WERI-Rb-1 (cell line): ENCODE data around the gene OTX2.
A peak's percentile ranks its signal among the peaks of the same experiment; 100 is the strongest.

Source experiments
- DNase-seq: peaks from one replicate; pipeline ENCODE4 v3.0.0-alpha.2; 2020
- H3K27ac ChIP-seq: fragments of 250-450 bp; sonication (Bioruptor Pico); 2 replicates; pipeline ENCODE4 v1.5.1; 2020; ENCODE audit warnings: mild to moderate bottlenecking, moderate library complexity
- H3K27me3 ChIP-seq: fragments of 250-450 bp; sonication (Bioruptor Pico); 2 replicates; pipeline ENCODE4 v1.5.1; 2021; ENCODE audit warnings: mild to moderate bottlenecking, low read depth, moderate library complexity; ENCODE audit not compliant: insufficient read depth, severe bottlenecking
- H3K36me3 ChIP-seq: fragments of 250-450 bp; sonication (Bioruptor Pico); 2 replicates; pipeline ENCODE4 v1.5.1; 2020; ENCODE audit warnings: mild to moderate bottlenecking, moderate library complexity
- H3K4me3 ChIP-seq: 2 replicates; pipeline ENCODE4 v1.5.1; 2011; ENCODE audit warnings: low read depth, mild to moderate bottlenecking, control low read depth, low read length
- H3K9me3 ChIP-seq: fragments of 250-450 bp; sonication (Bioruptor Pico); 2 replicates; pipeline ENCODE4 v1.5.1; 2021; ENCODE audit warnings: mild to moderate bottlenecking, moderate library complexity; ENCODE audit not compliant: severe bottlenecking
- CTCF ChIP-seq: IDR thresholded peaks from 2 replicates; pipeline ENCODE4 v1.5.1; 2011; ENCODE audit warnings: low read depth, mild to moderate bottlenecking, control low read depth, inconsistent platforms, low read length

OTX2 gene

GRCh38 chr14:56754921-56755320 is 55.4 kb downstream of the OTX2 start:
- DNase-seq = no peak
- no peaks in the 10 kb centered on the region for H3K9me3 ChIP-seq
- H3K27ac ChIP-seq = peak overlapping the region; percentile 93
- no peak overlapping the region for H3K4me3 ChIP-seq
- no peaks in the 10 kb centered on the region for H3K27me3 ChIP-seq
- H3K36me3 ChIP-seq = no peaks in the 10 kb centered on the region
- TF ChIP-seq CTCF = no peak

- H3K36me3 ChIP-seq = no peaks in the 10 kb centered on the region
- H3K9me3 ChIP-seq = no peaks in the 10 kb centered on the region
- no peaks in the 10 kb centered on the region for H3K27me3 ChIP-seq
- TF ChIP-seq CTCF = no peak
- DNase-seq = peak; percentile 48
- H3K4me3 ChIP-seq = no peak overlapping the region; the same call in 1 of the 2 replicates
- peak overlapping the region; percentile 93 for H3K27ac ChIP-seq
These were observed 56.9 kb downstream of the OTX2 start for GRCh38 chr14:56753396-56753795.

- Histone ChIP-seq H3K9me3 (no peaks in the 10 kb centered on the region), H3K27ac (peak overlapping the region; percentile 93), H3K36me3 (no peaks in the 10 kb centered on the region), H3K27me3 (no peaks in the 10 kb centered on the region), H3K4me3 (no peak overlapping the region)
- peak; percentile 58 for DNase-seq
- no peak for TF ChIP-seq CTCF
These were observed 57.9 kb downstream of the OTX2 start for GRCh38 chr14:56752428-56752827.

- no peaks in the 10 kb centered on the region for H3K27me3 ChIP-seq
- DNase-seq = peak; percentile 79
- no peaks in the 10 kb centered on the region for H3K36me3 ChIP-seq
- H3K4me3 ChIP-seq = no peak overlapping the region
- no peaks in the 10 kb centered on the region for H3K9me3 ChIP-seq
- H3K27ac ChIP-seq = peak overlapping the region; percentile 93
- TF ChIP-seq CTCF = peak; percentile 71
These were observed 58.8 kb downstream of the OTX2 start for GRCh38 chr14:56751471-56751870.
